Fibroblast of pulmonary artery (primary cell): ENCODE data around the gene SLC22A2.

Source experiments
- DNase-seq: peaks from one replicate; pipeline ENCODE4 v3.0.0-alpha.2; 2010; ENCODE audit warnings: low read depth
- H3K4me3 ChIP-seq: replicated peaks from 2 replicates; pipeline ENCODE4 v1.5.1; 2011; ENCODE audit warnings: low read depth, mild to moderate bottlenecking, control low read depth, low read length, moderate library complexity
- TF ChIP-seq, protein P1 (sequence below): IDR thresholded peaks from 2 replicates; pipeline ENCODE4 v1.5.1; 2011; ENCODE audit warnings: mild to moderate bottlenecking, control low read depth, low read length, inconsistent platforms; ENCODE audit errors: missing control alignments

The SLC22A2 gene

DNA sequence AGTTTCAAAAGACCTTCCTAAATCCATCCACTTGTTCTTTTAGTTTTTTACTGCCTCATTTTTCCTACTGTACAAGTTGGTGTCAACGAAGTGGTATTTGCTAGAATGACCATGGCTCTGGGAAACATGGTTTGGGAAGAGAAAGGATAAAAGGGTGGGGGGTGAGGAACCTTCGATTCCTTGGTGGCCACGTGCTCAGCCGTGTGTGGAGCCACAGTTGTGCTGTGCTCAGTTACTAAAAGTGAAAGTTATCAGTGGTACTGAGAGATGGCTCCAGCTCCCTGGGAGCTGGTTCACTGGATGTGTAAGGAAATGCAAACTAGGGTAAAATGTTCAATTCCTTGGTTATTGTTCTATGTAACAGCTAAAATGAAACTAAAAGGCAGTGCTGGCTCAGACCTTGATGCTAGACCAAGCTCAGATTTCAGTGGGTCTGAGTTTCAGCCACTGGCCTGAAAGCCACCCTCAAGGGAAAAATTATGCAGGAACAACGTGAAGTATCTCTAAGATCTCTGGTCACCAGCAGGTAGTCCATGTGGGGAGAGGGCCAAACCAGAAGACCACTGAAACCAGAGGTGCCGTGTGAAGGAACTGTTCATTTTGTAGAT lies 7.4 kb upstream of the SLC22A2 start:
- no peak overlapping the region for H3K4me3 ChIP-seq
- TF ChIP-seq, protein P1, sequence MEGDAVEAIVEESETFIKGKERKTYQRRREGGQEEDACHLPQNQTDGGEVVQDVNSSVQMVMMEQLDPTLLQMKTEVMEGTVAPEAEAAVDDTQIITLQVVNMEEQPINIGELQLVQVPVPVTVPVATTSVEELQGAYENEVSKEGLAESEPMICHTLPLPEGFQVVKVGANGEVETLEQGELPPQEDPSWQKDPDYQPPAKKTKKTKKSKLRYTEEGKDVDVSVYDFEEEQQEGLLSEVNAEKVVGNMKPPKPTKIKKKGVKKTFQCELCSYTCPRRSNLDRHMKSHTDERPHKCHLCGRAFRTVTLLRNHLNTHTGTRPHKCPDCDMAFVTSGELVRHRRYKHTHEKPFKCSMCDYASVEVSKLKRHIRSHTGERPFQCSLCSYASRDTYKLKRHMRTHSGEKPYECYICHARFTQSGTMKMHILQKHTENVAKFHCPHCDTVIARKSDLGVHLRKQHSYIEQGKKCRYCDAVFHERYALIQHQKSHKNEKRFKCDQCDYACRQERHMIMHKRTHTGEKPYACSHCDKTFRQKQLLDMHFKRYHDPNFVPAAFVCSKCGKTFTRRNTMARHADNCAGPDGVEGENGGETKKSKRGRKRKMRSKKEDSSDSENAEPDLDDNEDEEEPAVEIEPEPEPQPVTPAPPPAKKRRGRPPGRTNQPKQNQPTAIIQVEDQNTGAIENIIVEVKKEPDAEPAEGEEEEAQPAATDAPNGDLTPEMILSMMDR = no peak
- DNase-seq = no peak

DNA sequence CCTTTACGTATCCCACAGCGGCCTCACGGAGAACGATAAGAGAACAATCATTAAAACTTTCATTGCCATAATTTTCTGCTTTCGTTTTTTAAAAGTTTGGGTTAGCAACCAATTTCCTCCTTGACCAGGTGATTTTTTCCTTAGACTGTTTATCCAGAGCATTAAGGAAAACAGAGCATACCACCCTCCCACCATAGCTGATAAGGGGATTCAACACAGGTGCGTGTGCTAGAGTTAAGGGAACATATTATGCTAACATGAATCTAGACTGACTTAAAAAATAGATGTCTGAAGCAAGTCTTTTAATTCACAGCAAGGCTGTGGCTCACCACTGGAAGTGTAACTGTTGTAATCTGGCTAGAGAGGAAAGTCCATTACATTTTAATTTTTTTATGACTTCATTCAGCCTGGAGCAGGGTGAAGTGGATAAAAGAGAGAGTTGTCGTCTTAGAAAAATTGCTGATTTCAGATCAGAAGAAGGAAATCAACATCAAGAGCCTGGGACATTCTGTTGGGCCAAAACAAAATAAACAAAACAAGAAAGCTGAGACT lies 5.5 kb upstream of the SLC22A2 start:
- no peak overlapping the region for H3K4me3 ChIP-seq
- DNase-seq = no peak
- TF ChIP-seq, protein P1 = no peak

DNA sequence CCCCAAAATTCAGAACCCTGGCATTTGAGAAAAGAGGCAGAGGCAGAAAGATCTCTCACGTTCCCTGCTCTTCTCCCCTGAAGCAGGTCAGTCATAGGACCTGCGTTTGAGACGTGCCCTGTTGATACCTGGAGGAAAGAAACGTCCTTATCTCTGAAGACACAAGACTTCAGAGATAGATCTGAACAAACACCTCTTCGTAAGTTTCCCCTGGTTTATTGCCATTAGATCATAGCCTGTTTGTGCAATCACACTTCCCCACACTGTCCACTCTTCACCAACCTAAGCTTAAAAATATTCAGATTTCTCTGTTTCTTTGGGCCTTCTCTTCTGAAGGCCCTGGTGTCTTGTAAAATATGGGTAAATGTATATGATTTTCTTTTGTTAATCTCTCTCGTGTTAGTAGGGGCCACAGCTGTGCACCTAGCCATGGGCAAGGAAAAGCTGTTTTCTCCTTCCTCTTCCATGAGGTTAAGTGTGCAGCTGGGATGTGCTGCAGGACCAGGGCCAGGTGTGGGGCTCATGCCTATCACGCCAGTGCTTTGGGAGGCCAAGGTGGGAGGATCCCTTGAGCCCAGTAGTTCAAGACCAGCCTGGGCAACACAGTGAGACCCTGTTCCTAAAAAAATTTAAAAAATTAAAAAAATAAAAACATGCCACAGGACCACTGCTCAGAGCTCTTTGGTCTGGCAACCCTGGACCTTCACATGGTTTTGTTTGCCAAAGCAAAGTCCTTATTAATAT lies 4.7 kb upstream of the SLC22A2 start:
- TF ChIP-seq, protein P1 = no peak
- H3K4me3 ChIP-seq = no peak overlapping the region
- DNase-seq = no peak

- TF ChIP-seq, protein P1 = peak; percentile 12
- DNase-seq = no peak
These were observed 3.5 kb upstream of the SLC22A2 start for GRCh38 chr6:160261991-160262680.

DNA sequence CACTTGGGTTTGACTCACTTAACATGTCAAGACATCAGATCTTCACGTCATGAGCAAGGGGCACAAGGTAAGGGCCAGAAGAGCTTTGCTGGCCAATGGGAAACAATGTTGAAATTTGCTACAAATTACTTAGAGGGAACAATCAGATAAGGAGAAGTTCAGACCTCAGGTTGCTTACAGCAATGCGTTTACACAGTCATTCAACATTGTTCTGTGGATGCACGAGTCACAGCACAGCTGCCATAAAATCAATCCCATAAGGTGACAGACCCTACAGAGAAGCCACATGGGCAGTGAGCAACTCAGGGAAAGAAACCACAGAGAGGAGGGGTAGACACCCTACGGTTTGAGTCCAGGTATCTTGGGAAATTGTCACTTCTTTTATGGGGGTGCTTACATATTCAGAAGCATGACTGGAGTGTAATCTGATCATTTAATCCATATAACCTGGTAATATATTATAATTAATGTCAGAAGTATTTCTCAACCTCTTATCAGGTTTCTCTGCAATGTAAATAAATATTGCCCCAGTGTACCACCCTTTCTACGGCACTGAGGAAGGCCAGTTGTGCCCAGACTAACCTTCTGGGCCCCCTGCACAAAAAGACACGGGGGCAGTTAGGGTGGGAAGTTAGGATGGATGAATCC lies 2.3 kb upstream of the SLC22A2 start:
- TF ChIP-seq, protein P1 = no peak
- H3K4me3 ChIP-seq = no peak overlapping the region
- DNase-seq = no peak

More at GRCh38 chr6:160261991-160262680, 3.5 kb upstream of the SLC22A2 start:
- H3K4me3 ChIP-seq = no peak overlapping the region

DNA sequence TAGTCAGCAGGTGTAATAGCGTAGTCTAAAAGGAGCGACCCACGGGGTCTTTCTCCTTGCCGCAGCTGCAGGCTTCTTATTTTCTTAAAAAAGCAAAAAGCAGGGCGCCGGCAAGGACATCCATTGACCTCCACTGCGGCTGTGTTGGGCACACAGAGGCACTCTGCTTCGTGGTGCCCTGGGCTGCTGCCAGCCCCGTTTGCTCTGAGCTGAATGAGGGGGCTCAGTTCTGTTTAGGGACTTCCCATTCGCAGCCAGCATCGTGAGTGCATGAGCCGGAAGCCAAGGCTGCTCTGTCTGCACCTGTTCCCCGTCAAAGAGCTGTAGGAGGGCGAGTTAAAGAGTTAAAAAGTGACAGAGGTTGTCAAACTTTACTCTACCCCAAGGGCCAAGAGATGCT lies 1.7 kb upstream of the SLC22A2 start:
- no peak for DNase-seq
- TF ChIP-seq, protein P1 = no peak
- no peak overlapping the region for H3K4me3 ChIP-seq
